Measurements from ENCODE around the gene FOXJ3. TPM values are rescaled to one million over a fixed set of nuclear protein-coding genes. Genes with fewer than 3 reads are reported as not detected.

The FOXJ3 gene
- total and polyA plus RNA-seq, 2 of the 8 experiments (the other 6 are each of a cell fraction or from before 2014, with no cell fraction given) = 48.6 to 51.9 TPM

DNA sequence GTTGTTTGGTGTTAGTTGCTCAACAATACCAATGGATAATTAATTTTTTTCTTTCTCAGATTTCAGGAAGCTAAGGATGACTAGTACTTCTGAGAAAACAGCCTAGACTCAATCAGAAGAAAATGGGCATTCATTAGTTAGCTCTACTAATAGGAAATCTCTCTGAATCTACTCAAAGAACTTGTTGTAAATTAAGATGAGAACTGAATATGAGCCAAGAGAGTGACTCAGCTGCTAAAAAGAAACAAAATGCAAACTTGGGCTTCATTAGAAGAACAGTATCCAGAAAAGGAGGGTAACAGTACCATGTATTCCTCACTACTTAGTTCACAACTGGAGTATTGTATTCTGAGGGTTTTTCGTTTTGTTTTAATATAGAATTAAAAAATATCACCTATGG, 12.5 kb downstream of the FOXJ3 start:
- no peak overlapping the region for H3K27ac ChIP-seq (ENCODE audit: low read depth, low read length)
- TF ChIP-seq POLR2A (IDR thresholded peaks at IDR 0.05; ENCODE audit: control extremely low read depth in 1 of 2, low read depth in 2 of 2, low read length in 2 of 2) (no peak), FOSL1 (IDR thresholded peaks at IDR 0.05; ENCODE audit: insufficient read depth, low read depth, low read length) (no peak), SP4 (IDR thresholded peaks at IDR 0.05; ENCODE audit: low read length) (no peak), TBP (IDR thresholded peaks at IDR 0.05; ENCODE audit: low read depth, low read length) (no peak), BRCA1 (IDR thresholded peaks at IDR 0.05; ENCODE audit: low read depth, low read length) (no peak), RXRA (IDR thresholded peaks at IDR 0.05; ENCODE audit: insufficient read depth, low read depth, low read length) (no peak), TEAD4 (IDR thresholded peaks at IDR 0.05; ENCODE audit: low read depth, low read length) (no peak), RNF2 (IDR thresholded peaks at IDR 0.05; ENCODE audit: borderline replicate concordance, low read depth, low read length, missing control alignments, poor library complexity, severe bottlenecking) (no peak), SIX5 (IDR thresholded peaks at IDR 0.05; ENCODE audit: low read depth, low read length) (no peak), EZH2 (IDR thresholded peaks at IDR 0.05; ENCODE audit: low read depth, low read length, severe bottlenecking) (no peak), EP300 (IDR thresholded peaks at IDR 0.05; ENCODE audit: borderline replicate concordance in 1 of 2, low read depth in 2 of 2, low read length in 2 of 2) (no peak), KDM4A (IDR thresholded peaks at IDR 0.05; ENCODE audit: low read depth, low read length, severe bottlenecking) (no peak), SIN3A (conservative IDR thresholded peaks at IDR 0.05 in 1 of 2, IDR thresholded peaks at IDR 0.05 in 1 of 2; ENCODE audit: low read depth in 1 of 2, low read length in 2 of 2) (no peak)
- TF ChIP-seq, protein P1, sequence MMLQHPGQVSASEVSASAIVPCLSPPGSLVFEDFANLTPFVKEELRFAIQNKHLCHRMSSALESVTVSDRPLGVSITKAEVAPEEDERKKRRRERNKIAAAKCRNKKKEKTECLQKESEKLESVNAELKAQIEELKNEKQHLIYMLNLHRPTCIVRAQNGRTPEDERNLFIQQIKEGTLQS (IDR thresholded peaks at IDR 0.05; ENCODE audit: insufficient read depth, low read depth, low read length) = no peak

More for the DNA sequence above, 12.5 kb downstream of the FOXJ3 start:
- H2AFZ ChIP-seq (ENCODE audit: low read length) = no peak overlapping the region
- no peak overlapping the region for H4K5ac ChIP-seq (ENCODE audit: insufficient read length, low read depth, low read length)
- no peak overlapping the region for H2BK120ac ChIP-seq (replicated peaks; ENCODE audit: low read depth, low read length)
- H3K56ac ChIP-seq (replicated peaks; ENCODE audit: insufficient read length, low read depth, low read length) = no peak overlapping the region
- FAIRE-seq (no peak), DNase-seq (ENCODE audit: low read depth in 1 of 2, low spot score in 2 of 2) (no peak)
- H2BK5ac ChIP-seq (ENCODE audit: low read depth, low read length) = no peak overlapping the region
- H3K79me2 ChIP-seq (ENCODE audit: control insufficient read depth in 1 of 2, insufficient read depth in 2 of 2, low read length in 2 of 2) = peaks cover 25 to 94% of the 10 kb centered on the region in 2 experiments
- no peak overlapping the region for H3K4ac ChIP-seq (replicated peaks; ENCODE audit: insufficient read length, low read depth, low read length)
- no peak overlapping the region for H2BK12ac ChIP-seq (ENCODE audit: low read depth, low read length)
- no peak overlapping the region for H4K8ac ChIP-seq (ENCODE audit: extremely low read depth, insufficient read depth, low read length)
- 0 out of 2 replicates have a peak, but pooled peaks cover 2% of the 10 kb centered on the region for H3K79me1 ChIP-seq (ENCODE audit: low read depth, low read length)
- no peaks in the 10 kb centered on the region for H3K27me3 ChIP-seq (replicated peaks in 1 of 4; ENCODE audit: control insufficient read depth in 3 of 4, extremely low read depth in 1 of 4, insufficient read depth in 3 of 4, low read length in 3 of 4)
- H2AK5ac ChIP-seq (ENCODE audit: low read depth, low read length) = no peak overlapping the region
- no peak overlapping the region for H2BK20ac ChIP-seq (ENCODE audit: low read length)
- H4K20me1 ChIP-seq (replicated peaks in 1 of 2; ENCODE audit: control insufficient read depth in 1 of 2, insufficient read depth in 2 of 2, low read length in 2 of 2) = peaks cover 23 to 29% of the 10 kb centered on the region in 2 experiments
- no peak overlapping the region for H3K23ac ChIP-seq (ENCODE audit: insufficient read length)
- no peak overlapping the region for H3K4me2 ChIP-seq (ENCODE audit: insufficient read depth in 1 of 2, low read depth in 2 of 2, low read length in 2 of 2)
- no peak overlapping the region for H3K18ac ChIP-seq (ENCODE audit: extremely low read depth, low read length)
- no peak overlapping the region for H3K14ac ChIP-seq (ENCODE audit: insufficient read length)
- no peak overlapping the region for H3K4me3 ChIP-seq (ENCODE audit: extremely low read depth in 1 of 4, insufficient read depth in 2 of 4, low read depth in 3 of 4, low read length in 4 of 4)
- no peak overlapping the region for H4K91ac ChIP-seq (replicated peaks; ENCODE audit: insufficient read length, low read length)
- 0% methylated on average over 1 of the region's 1 CpG; no CpG with 5 or more reads in 1 of the 2 experiments for WGBS, 2 experiments (ENCODE audit: extremely low coverage in 1 of 2, insufficient coverage in 1 of 2, insufficient read length in 1 of 2, insufficient replicate concordance in 2 of 2, low coverage in 1 of 2, low lambda C conversion rate in 2 of 2, missing lambda C conversion rate in 1 of 2)
- no peak overlapping the region for H3K9ac ChIP-seq (replicated peaks in 1 of 4; ENCODE audit: extremely low read depth in 1 of 4, low read depth in 3 of 4, low read length in 3 of 4)
- no peak overlapping the region for H2BK15ac ChIP-seq (ENCODE audit: low read length)
- POLR2A ChIA-PET (ENCODE audit: partially characterized antibody) = no interaction called here
- no peaks in the 10 kb centered on the region for H3K36me3 ChIP-seq (ENCODE audit: control insufficient read depth in 2 of 4, insufficient read depth in 4 of 4, low read length in 3 of 4)
- H3K9me3 ChIP-seq (ENCODE audit: insufficient read depth in 2 of 2, low read depth in 1 of 2, low read length in 1 of 2) = no peaks in the 10 kb centered on the region
- H3K23me2 ChIP-seq (ENCODE audit: low read depth, low read length) = no peaks in the 10 kb centered on the region
- no peaks in the 10 kb centered on the region for H3K4me1 ChIP-seq (replicated peaks in 1 of 4; ENCODE audit: control insufficient read depth in 3 of 4, insufficient read depth in 4 of 4, low read length in 3 of 4)
- CTCF ChIA-PET (ENCODE audit: partially characterized antibody) = no interaction called here

Measured in H1 (cell line).